Measurements from ENCODE around the gene NKIRAS2.

Gene NKIRAS2

GRCh38 chr17:42000413-42001133 lies 19.3 kb upstream of the NKIRAS2 start:
- WGBS (ENCODE audit: extremely low coverage, insufficient coverage, insufficient read length), result no CpG with 5 or more reads among the region's 3 CpGs
- H3K4me2 ChIP-seq (ENCODE audit: low read length), result no peak overlapping the region
- H3K79me1 ChIP-seq (ENCODE audit: low read length), result no peaks in the 10 kb centered on the region
- H3K4me1 ChIP-seq (ENCODE audit: control insufficient read depth in 1 of 2, insufficient read depth in 2 of 2, low read length in 2 of 2), result no peaks in the 10 kb centered on the region
- peak overlapping the region; percentile 33 for H3K18ac ChIP-seq (ENCODE audit: low read length)
- no peak overlapping the region for H4K12ac ChIP-seq (ENCODE audit: low read depth, low read length)
- no peak overlapping the region for H3K4ac ChIP-seq (ENCODE audit: low read depth, low read length)
- H4K8ac ChIP-seq (ENCODE audit: low read depth, low read length), result no peak overlapping the region
- no peak overlapping the region for H3K27ac ChIP-seq (ENCODE audit: low read depth, low read length)
- H3K27me3 ChIP-seq (ENCODE audit: insufficient read depth, low read length), result no peaks in the 10 kb centered on the region
- peaks cover 2% of the 10 kb centered on the region for H3K79me2 ChIP-seq (ENCODE audit: control insufficient read depth, insufficient read depth, low read length, poor library complexity)
- H4K91ac ChIP-seq (ENCODE audit: low read depth, low read length), result no peak overlapping the region
- peak in 1 of 2 donors; percentile 34 for DNase-seq
- no peak overlapping the region for H2BK5ac ChIP-seq (ENCODE audit: low read depth, low read length, poor library complexity)
- no peak overlapping the region for H2BK12ac ChIP-seq (ENCODE audit: low read length)
- no peak overlapping the region for H2BK120ac ChIP-seq (ENCODE audit: insufficient read depth, low read length, poor library complexity)
- no peak overlapping the region for H2AFZ ChIP-seq (ENCODE audit: insufficient read depth, low read length, poor library complexity)
- H3K9ac ChIP-seq (ENCODE audit: low read length), result no peak overlapping the region
- H3K4me3 ChIP-seq (ENCODE audit: low read depth, low read length), result no peak overlapping the region
- no peak overlapping the region for H3K23ac ChIP-seq (ENCODE audit: low read length)
- no peaks in the 10 kb centered on the region for H3K9me3 ChIP-seq (ENCODE audit: insufficient read depth, low read depth, low read length)
- H3K14ac ChIP-seq (ENCODE audit: low read length), result no peak overlapping the region
- peaks cover 40 to 48% of the 10 kb centered on the region in 2 experiments for H3K36me3 ChIP-seq (ENCODE audit: control insufficient read depth in 1 of 2, insufficient read depth in 2 of 2, low read length in 2 of 2)
- no peak overlapping the region for H2AK5ac ChIP-seq (ENCODE audit: low read length)

GRCh38 chr17:42001729-42002128 lies 18.2 kb upstream of the NKIRAS2 start:
- H4K91ac ChIP-seq (ENCODE audit: low read depth, low read length), result no peak overlapping the region
- H4K8ac ChIP-seq (ENCODE audit: low read depth, low read length), result no peak overlapping the region
- H2AK5ac ChIP-seq (ENCODE audit: low read length), result no peak overlapping the region
- no peak overlapping the region for H2BK5ac ChIP-seq (ENCODE audit: low read depth, low read length, poor library complexity)
- WGBS (ENCODE audit: extremely low coverage, insufficient coverage, insufficient read length), result no CpG with 5 or more reads among the region's 2 CpGs
- peaks cover 4% of the 10 kb centered on the region for H3K79me2 ChIP-seq (ENCODE audit: control insufficient read depth, insufficient read depth, low read length, poor library complexity)
- H2BK120ac ChIP-seq (ENCODE audit: insufficient read depth, low read length, poor library complexity), result no peak overlapping the region
- H3K14ac ChIP-seq (ENCODE audit: low read length), result no peak overlapping the region
- no peak overlapping the region for H3K23ac ChIP-seq (ENCODE audit: low read length)
- H3K4me1 ChIP-seq (ENCODE audit: control insufficient read depth in 1 of 2, insufficient read depth in 2 of 2, low read length in 2 of 2), result no peaks in the 10 kb centered on the region
- no peaks in the 10 kb centered on the region for H3K79me1 ChIP-seq (ENCODE audit: low read length)
- no peak overlapping the region for H4K12ac ChIP-seq (ENCODE audit: low read depth, low read length)
- no peak overlapping the region for H3K4me3 ChIP-seq (ENCODE audit: low read depth, low read length)
- peaks cover 31 to 37% of the 10 kb centered on the region in 2 experiments for H3K36me3 ChIP-seq (ENCODE audit: control insufficient read depth in 1 of 2, insufficient read depth in 2 of 2, low read length in 2 of 2)
- H3K9ac ChIP-seq (ENCODE audit: low read length), result no peak overlapping the region
- no peak overlapping the region for H2AFZ ChIP-seq (ENCODE audit: insufficient read depth, low read length, poor library complexity)
- no peak overlapping the region for H2BK12ac ChIP-seq (ENCODE audit: low read length)
- no peaks in the 10 kb centered on the region for H3K9me3 ChIP-seq (ENCODE audit: insufficient read depth, low read depth, low read length)
- H3K27me3 ChIP-seq (ENCODE audit: insufficient read depth, low read length), result no peaks in the 10 kb centered on the region
- H3K18ac ChIP-seq (ENCODE audit: low read length), result no peak overlapping the region
- no peak overlapping the region for H3K27ac ChIP-seq (ENCODE audit: low read depth, low read length)
- no peak overlapping the region for H3K4me2 ChIP-seq (ENCODE audit: low read length)
- H3K4ac ChIP-seq (ENCODE audit: low read depth, low read length), result no peak overlapping the region
- no peak for DNase-seq

- Histone ChIP-seq H2BK12ac (ENCODE audit: low read length) (no peak overlapping the region), H3K9me3 (ENCODE audit: insufficient read depth, low read depth, low read length) (no peaks in the 10 kb centered on the region), H3K4me3 (ENCODE audit: low read depth, low read length) (no peak overlapping the region), H3K23ac (ENCODE audit: low read length) (no peak overlapping the region), H2BK120ac (ENCODE audit: insufficient read depth, low read length, poor library complexity) (no peak overlapping the region), H4K91ac (ENCODE audit: low read depth, low read length) (no peak overlapping the region), H4K12ac (ENCODE audit: low read depth, low read length) (no peak overlapping the region), H3K18ac (ENCODE audit: low read length) (no peak overlapping the region), H3K79me1 (ENCODE audit: low read length) (no peaks in the 10 kb centered on the region), H3K79me2 (ENCODE audit: control insufficient read depth, insufficient read depth, low read length, poor library complexity) (peaks cover 4% of the 10 kb centered on the region), H3K27me3 (ENCODE audit: insufficient read depth, low read length) (no peaks in the 10 kb centered on the region), H3K27ac (ENCODE audit: low read depth, low read length) (no peak overlapping the region), H2AFZ (ENCODE audit: insufficient read depth, low read length, poor library complexity) (no peak overlapping the region), H3K4me2 (ENCODE audit: low read length) (no peak overlapping the region), H2BK5ac (ENCODE audit: low read depth, low read length, poor library complexity) (no peak overlapping the region), H3K4ac (ENCODE audit: low read depth, low read length) (no peak overlapping the region), H3K36me3 (ENCODE audit: control insufficient read depth in 1 of 2, insufficient read depth in 2 of 2, low read length in 2 of 2) (peaks cover 28 to 32% of the 10 kb centered on the region in 2 experiments), H2AK5ac (ENCODE audit: low read length) (no peak overlapping the region), H3K9ac (ENCODE audit: low read length) (no peak overlapping the region), H3K14ac (ENCODE audit: low read length) (no peak overlapping the region), H4K8ac (ENCODE audit: low read depth, low read length) (no peak overlapping the region), H3K4me1 (ENCODE audit: control insufficient read depth in 1 of 2, insufficient read depth in 2 of 2, low read length in 2 of 2) (no peaks in the 10 kb centered on the region)
- no CpG with 5 or more reads among the region's 7 CpGs for WGBS (ENCODE audit: extremely low coverage, insufficient coverage, insufficient read length)
- DNase-seq, result no peak
These were observed 17.6 kb upstream of the NKIRAS2 start for GRCh38 chr17:42002175-42002791.

GRCh38 chr17:42002792-42003301 lies 17.0 kb upstream of the NKIRAS2 start:
- no peak overlapping the region for H3K9ac ChIP-seq (ENCODE audit: low read length)

More at GRCh38 chr17:42002792-42003301, 17.0 kb upstream of the NKIRAS2 start:
- H3K4me1 ChIP-seq (ENCODE audit: control insufficient read depth in 1 of 2, insufficient read depth in 2 of 2, low read length in 2 of 2), result no peaks in the 10 kb centered on the region
- peaks cover 23 to 26% of the 10 kb centered on the region in 2 experiments for H3K36me3 ChIP-seq (ENCODE audit: control insufficient read depth in 1 of 2, insufficient read depth in 2 of 2, low read length in 2 of 2)
- H2BK12ac ChIP-seq (ENCODE audit: low read length), result no peak overlapping the region
- H3K27me3 ChIP-seq (ENCODE audit: insufficient read depth, low read length), result no peaks in the 10 kb centered on the region
- no peak overlapping the region for H2BK5ac ChIP-seq (ENCODE audit: low read depth, low read length, poor library complexity)
- H3K4me3 ChIP-seq (ENCODE audit: low read depth, low read length), result no peak overlapping the region
- no peak overlapping the region for H3K14ac ChIP-seq (ENCODE audit: low read length)
- H3K4me2 ChIP-seq (ENCODE audit: low read length), result no peak overlapping the region
- peaks cover 4% of the 10 kb centered on the region for H3K79me2 ChIP-seq (ENCODE audit: control insufficient read depth, insufficient read depth, low read length, poor library complexity)
- DNase-seq, result no peak
- peak overlapping the region; percentile 22 for H3K4ac ChIP-seq (ENCODE audit: low read depth, low read length)
- no peak overlapping the region for H3K23ac ChIP-seq (ENCODE audit: low read length)
- H3K9me3 ChIP-seq (ENCODE audit: insufficient read depth, low read depth, low read length), result no peaks in the 10 kb centered on the region
- H3K79me1 ChIP-seq (ENCODE audit: low read length), result no peaks in the 10 kb centered on the region
- H4K91ac ChIP-seq (ENCODE audit: low read depth, low read length), result no peak overlapping the region
- H2BK120ac ChIP-seq (ENCODE audit: insufficient read depth, low read length, poor library complexity), result no peak overlapping the region
- no peak overlapping the region for H4K8ac ChIP-seq (ENCODE audit: low read depth, low read length)
- H3K27ac ChIP-seq (ENCODE audit: low read depth, low read length), result no peak overlapping the region
- H4K12ac ChIP-seq (ENCODE audit: low read depth, low read length), result no peak overlapping the region
- H3K18ac ChIP-seq (ENCODE audit: low read length), result no peak overlapping the region
- WGBS (ENCODE audit: extremely low coverage, insufficient coverage, insufficient read length), result no CpG with 5 or more reads among the region's 3 CpGs
- H2AFZ ChIP-seq (ENCODE audit: insufficient read depth, low read length, poor library complexity), result no peak overlapping the region
- no peak overlapping the region for H2AK5ac ChIP-seq (ENCODE audit: low read length)
